OCI-LY7 (cell line): Measurements from ENCODE around the gene LCN2. TPM values are rescaled to one million over a fixed set of nuclear protein-coding genes. Genes with fewer than 3 reads are reported as not detected.
A peak's percentile ranks its signal among the peaks of the same experiment; 100 is the strongest.

Source experiments
- BruUV-seq: library from RNA; stranded (reverse); fragments of 400-500 nt; replicated peaks from 2 replicates; lab custom pipeline; 2021; lab: Mats Ljungman, UMichigan
- CTCF ChIA-PET: fragments of 300-600 bp; sonication (Branson Sonifier 250); formaldehyde crosslinking; loops from one replicate; lab custom pipeline; 2022; ENCODE audit warnings: antibody characterized with exemption; ENCODE audit not compliant: unreplicated experiment; lab: Charles Lee
- POLR2A ChIA-PET: fragments of 300-600 bp; sonication (Branson Sonifier 250); formaldehyde crosslinking; loops from one replicate; lab custom pipeline; 2022; ENCODE audit warnings: antibody characterized with exemption; lab: Charles Lee
- DNase-seq: peaks from one replicate; pipeline ENCODE4 v3.0.0-alpha.2; 2015; ENCODE audit warnings: low spot score
- H2AFZ ChIP-seq: fragments of 200-600 bp; sonication (generic), shearing (Covaris generic); 2 replicates; pipeline ENCODE4 v1.6.1; 2014; ENCODE audit warnings: mild to moderate bottlenecking, antibody characterized with exemption, low read length, moderate library complexity
- H3K27ac ChIP-seq: fragments of 200-600 bp; sonication (generic); 2 replicates; pipeline ENCODE4 v1.5.1; 2014; ENCODE audit warnings: mixed run types, low read depth, mild to moderate bottlenecking, moderate library complexity, low read length, inconsistent platforms; ENCODE audit not compliant: poor library complexity, severe bottlenecking
- H3K36me3 ChIP-seq: fragments of 200-600 bp; sonication (generic); 2 replicates; pipeline ENCODE4 v1.6.1; 2014; ENCODE audit warnings: mild to moderate bottlenecking, antibody characterized with exemption, low read length, moderate library complexity, mixed read lengths; ENCODE audit not compliant: insufficient read depth
- H3K4me1 ChIP-seq: fragments of 200-600 bp; sonication (generic); 2 replicates; pipeline ENCODE4 v1.5.1; 2014; ENCODE audit warnings: mild to moderate bottlenecking, low read length; ENCODE audit not compliant: insufficient read depth, poor library complexity, severe bottlenecking
- H3K4me2 ChIP-seq: fragments of 200-600 bp; sonication (generic); 2 replicates; pipeline ENCODE4 v1.6.1; 2014; ENCODE audit warnings: mild to moderate bottlenecking, low read length
- H3K4me3 ChIP-seq: fragments of 200-600 bp; sonication (generic); 2 replicates; pipeline ENCODE4 v1.5.1; 2014; ENCODE audit warnings: mild to moderate bottlenecking, low read depth, low read length; ENCODE audit not compliant: poor library complexity, severe bottlenecking
- H3K79me2 ChIP-seq: fragments of 200-600 bp; sonication (generic); 2 replicates; pipeline ENCODE4 v1.6.1; 2016; ENCODE audit warnings: low read depth, mild to moderate bottlenecking, low read length, moderate library complexity, mixed read lengths; ENCODE audit not compliant: insufficient read depth
- H3K9me2 ChIP-seq: fragments of 200-600 bp; sonication (generic); 2 replicates; pipeline ENCODE4 v1.6.1; 2016; ENCODE audit warnings: mild to moderate bottlenecking, low read length, mixed read lengths; ENCODE audit not compliant: insufficient read depth
- H3K9me3 ChIP-seq: fragments of 200-600 bp; sonication (generic); 2 replicates; pipeline ENCODE4 v1.6.1; 2014; ENCODE audit warnings: mild to moderate bottlenecking, mixed run types, low read length, mixed read lengths
- H4K20me1 ChIP-seq: fragments of 200-600 bp; sonication (generic); 2 replicates; pipeline ENCODE4 v1.6.1; 2014; ENCODE audit warnings: mild to moderate bottlenecking, antibody characterized with exemption, low read length, moderate library complexity, mixed read lengths; ENCODE audit not compliant: insufficient read depth
- EZH2phosphoT487 ChIP-seq: fragments of 200-600 bp; sonication (generic); IDR thresholded peaks from 2 replicates; pipeline ENCODE4 v1.6.1; 2018; ENCODE audit warnings: low read depth, borderline replicate concordance, mild to moderate bottlenecking, mixed run types, antibody characterized with exemption, low read length, moderate library complexity, mixed read lengths
- intact Hi-C: fragments of 100-400 bp; cut with micrococcal nuclease; formaldehyde crosslinking; loops from one replicate; pipeline ENCODE4 v1.10.0; 2022; ENCODE audit not compliant: unreplicated experiment
- total RNA-seq, 2 experiments: library from RNA; depleted of rRNA in 1 of 2; stranded (reverse); fragments of >200 nt in 1 of 2; shearing (Covaris generic) in 1 of 2; gene quantifications; 2 replicates each; pipeline ENCODE4 v1.2.3, GENCODE V29; 2014 to 2022
- TF ChIP-seq, protein P1 (sequence below): fragments of 200-600 bp; sonication (generic); conservative IDR thresholded peaks from 2 replicates; pipeline ENCODE4 v1.5.1; 2014; ENCODE audit warnings: mild to moderate bottlenecking, antibody characterized with exemption, low read length, moderate library complexity, mixed read lengths

Gene LCN2
- total RNA-seq, 2 experiments from 2014 or later, result not detected

- Histone ChIP-seq H3K9me3 (no peaks in the 10 kb centered on the region), H3K4me1 (peaks cover 26% of the 10 kb centered on the region)
Observed at GRCh38 chr9:128127568-128127989, 21.7 kb upstream of the LCN2 start, which contains the start of gene PTGES2. PTGES2 (minus strand) TSS chr9:128127729; CDS start chr9:128127717, 12 bp downstream.

DNA sequence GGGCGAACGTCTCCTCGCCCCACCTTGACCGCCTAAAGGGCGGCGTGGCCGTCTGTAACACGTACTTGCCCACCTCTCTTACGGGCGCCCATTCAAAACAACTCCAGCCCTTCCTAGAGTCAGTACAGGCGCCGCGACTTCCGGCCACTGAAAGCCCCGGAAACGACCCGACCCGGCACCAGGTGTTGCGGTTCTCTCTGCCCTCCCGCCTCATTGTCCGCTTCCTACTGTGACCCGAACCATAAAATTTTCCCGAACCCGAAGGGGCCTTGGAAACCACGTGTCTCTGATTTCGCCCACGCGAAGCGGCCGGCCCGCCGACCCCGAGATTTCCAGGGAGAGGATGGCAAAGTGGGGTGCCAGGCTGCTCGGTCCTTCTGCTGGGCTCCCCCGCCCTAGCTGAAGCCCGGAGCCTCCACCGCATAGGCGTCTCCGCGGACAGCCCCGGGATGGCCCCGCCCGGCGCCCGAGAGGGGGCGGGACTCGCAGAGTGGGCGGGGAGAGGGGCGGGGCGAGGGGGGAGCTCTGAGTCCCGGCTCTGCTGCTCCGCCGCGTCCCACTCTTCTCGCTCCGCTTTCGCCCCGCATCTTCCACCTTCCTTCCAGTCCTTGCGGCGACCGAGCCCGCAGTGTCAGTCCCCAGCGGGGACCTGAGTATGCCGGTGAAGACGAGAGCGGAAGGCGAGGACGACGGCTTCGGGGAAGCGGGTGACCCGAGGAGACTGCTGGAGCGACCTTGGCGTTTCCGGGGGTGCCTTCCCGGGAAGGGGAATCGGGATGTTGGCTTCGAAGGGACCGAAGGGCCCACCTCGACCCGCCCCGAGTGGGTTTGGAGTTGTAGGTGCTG, 21.0 kb upstream of the LCN2 start:
- ChIA-PET CTCF (interaction anchor here (1.6 kb wide), 1 partner anchor 11 kb away, joined by 7 read pairs; no protein-coding TSS in a partner anchor), POLR2A (interaction anchor here (0.6 to 0.8 kb wide), 4 partner anchors 29 to 109 kb away, joined by 3 to 5 read pairs (median 3); no protein-coding TSS in a partner anchor)
- BruUV-seq, result no TSS peak
- 0 out of 2 replicates have a peak, but pooled peaks cover 12% of the 10 kb centered on the region for H4K20me1 ChIP-seq
- peak; percentile 96 for DNase-seq
- peak overlapping the region; percentile 84 for H3K4me3 ChIP-seq
- intact Hi-C loops, result loop anchor here (1.0 to 5.0 kb wide), 2 partner anchors 32 to 64 kb away; partner anchors contain the start of genes BBLN and CIZ1
- H3K27ac ChIP-seq, result peak overlapping the region; percentile 85
- peaks cover 26% of the 10 kb centered on the region for H3K4me1 ChIP-seq
- no peaks in the 10 kb centered on the region for H3K9me2 ChIP-seq
- TF ChIP-seq, protein P1, sequence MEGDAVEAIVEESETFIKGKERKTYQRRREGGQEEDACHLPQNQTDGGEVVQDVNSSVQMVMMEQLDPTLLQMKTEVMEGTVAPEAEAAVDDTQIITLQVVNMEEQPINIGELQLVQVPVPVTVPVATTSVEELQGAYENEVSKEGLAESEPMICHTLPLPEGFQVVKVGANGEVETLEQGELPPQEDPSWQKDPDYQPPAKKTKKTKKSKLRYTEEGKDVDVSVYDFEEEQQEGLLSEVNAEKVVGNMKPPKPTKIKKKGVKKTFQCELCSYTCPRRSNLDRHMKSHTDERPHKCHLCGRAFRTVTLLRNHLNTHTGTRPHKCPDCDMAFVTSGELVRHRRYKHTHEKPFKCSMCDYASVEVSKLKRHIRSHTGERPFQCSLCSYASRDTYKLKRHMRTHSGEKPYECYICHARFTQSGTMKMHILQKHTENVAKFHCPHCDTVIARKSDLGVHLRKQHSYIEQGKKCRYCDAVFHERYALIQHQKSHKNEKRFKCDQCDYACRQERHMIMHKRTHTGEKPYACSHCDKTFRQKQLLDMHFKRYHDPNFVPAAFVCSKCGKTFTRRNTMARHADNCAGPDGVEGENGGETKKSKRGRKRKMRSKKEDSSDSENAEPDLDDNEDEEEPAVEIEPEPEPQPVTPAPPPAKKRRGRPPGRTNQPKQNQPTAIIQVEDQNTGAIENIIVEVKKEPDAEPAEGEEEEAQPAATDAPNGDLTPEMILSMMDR, result no peak
- TF ChIP-seq EZH2phosphoT487, result no peak
- no peaks in the 10 kb centered on the region for H3K9me3 ChIP-seq
- peaks cover 24% of the 10 kb centered on the region for H3K79me2 ChIP-seq
- peak overlapping the region; percentile 87 for H2AFZ ChIP-seq
- peak overlapping the region; percentile 95 for H3K4me2 ChIP-seq
- H3K36me3 ChIP-seq, result peaks cover 25% of the 10 kb centered on the region

More at GRCh38 chr9:128127568-128127989, 21.7 kb upstream of the LCN2 start, which contains the start of gene PTGES2:
- no peaks in the 10 kb centered on the region for H3K9me2 ChIP-seq
- peak within 1 kb of the TSS; percentile 84 for H3K4me3 ChIP-seq
- BruUV-seq, result no TSS peak
- H3K27ac ChIP-seq, result peak within 1 kb of the TSS; percentile 85
- ChIA-PET POLR2A (no interaction called here), CTCF (no interaction called here)
- H3K36me3 ChIP-seq, result peaks cover 29% of the 10 kb centered on the region
- 0 out of 2 replicates have a peak, but pooled peaks cover 12% of the 10 kb centered on the region for H4K20me1 ChIP-seq
- intact Hi-C loops, result loop anchor here (5.0 kb wide), 1 partner anchor 65 kb away; the partner anchor contains the start of gene CIZ1
- peak; percentile 89 for DNase-seq
- peak within 1 kb of the TSS; percentile 87 for H2AFZ ChIP-seq
- H3K4me2 ChIP-seq, result peak within 1 kb of the TSS; percentile 95
- no peak for TF ChIP-seq EZH2phosphoT487
- TF ChIP-seq, protein P1, result no peak
- H3K79me2 ChIP-seq, result peaks cover 24% of the 10 kb centered on the region
